NCI-H2107 (cell line): ENCODE results near the gene S100PBP.

ENCODE experiments used
- DNase-seq: peaks from one replicate; lab custom pipeline; 2025; lab: John Stamatoyannopoulos, UW

S100PBP gene

GRCh38 chr1:32817159-32817814, at the start of gene S100PBP, which contains the start of gene YARS1:
S100PBP (plus strand) TSS chr1:32817653; CDS start chr1:32826100, 8,447 bp downstream.
YARS1 (minus strand) TSS chr1:32817358; CDS start chr1:32817244, 114 bp downstream.
- peak; percentile 97 for DNase-seq

GRCh38 chr1:32768110-32768850, 49.2 kb upstream of the S100PBP start:
- no peak for DNase-seq

- DNase-seq, result no peak
These were observed 47.8 kb upstream of the S100PBP start for GRCh38 chr1:32769524-32770220.

- peak; percentile 54 for DNase-seq
These were observed 47.2 kb upstream of the S100PBP start for GRCh38 chr1:32770221-32770731.

- no peak for DNase-seq
These were observed 46.5 kb upstream of the S100PBP start for GRCh38 chr1:32770741-32771548.

- DNase-seq, result no peak
These were observed 45.7 kb upstream of the S100PBP start for GRCh38 chr1:32771561-32772280.

- DNase-seq, result no peak
These were observed 45.0 kb upstream of the S100PBP start for GRCh38 chr1:32772281-32773017.

GRCh38 chr1:32773018-32773763, 44.3 kb upstream of the S100PBP start:
- DNase-seq, result peak; percentile 82

GRCh38 chr1:32773764-32774463, 43.5 kb upstream of the S100PBP start:
- no peak for DNase-seq

GRCh38 chr1:32774464-32774808, 43.0 kb upstream of the S100PBP start:
- DNase-seq, result no peak

GRCh38 chr1:32774950-32775634, 42.4 kb upstream of the S100PBP start:
- no peak for DNase-seq

GRCh38 chr1:32775640-32776337, 41.7 kb upstream of the S100PBP start:
- no peak for DNase-seq

- no peak for DNase-seq
These were observed 38.2 kb upstream of the S100PBP start for GRCh38 chr1:32779242-32779641.

GRCh38 chr1:32780005-32780404, 37.4 kb upstream of the S100PBP start:
- DNase-seq, result no peak

- peak; percentile 21 for DNase-seq
These were observed 36.7 kb upstream of the S100PBP start for GRCh38 chr1:32780628-32781234.

GRCh38 chr1:32782086-32782485, 35.4 kb upstream of the S100PBP start:
- no peak for DNase-seq

GRCh38 chr1:32783851-32784250, 33.6 kb upstream of the S100PBP start:
- no peak for DNase-seq
